Neural cell (in vitro differentiated cells): ENCODE results near the gene LAYN. TPM values are rescaled to one million over a fixed set of nuclear protein-coding genes. Genes with fewer than 3 reads are reported as not detected.

Experiments used
- H2AFZ ChIP-seq: fragments of 200-600, 300-800 bp; sonication (generic), shearing (Covaris generic); 2 replicates; pipeline ENCODE4 v1.6.0; 2014; ENCODE audit warnings: low read depth, mild to moderate bottlenecking, antibody characterized with exemption, low read length, moderate library complexity
- H3F3A ChIP-seq: fragments of 200-600 bp; shearing (Covaris generic); 2 replicates; pipeline ENCODE4 v1.6.1; 2016; ENCODE audit warnings: mild to moderate bottlenecking, moderate library complexity, mixed read lengths, antibody characterized with exemption, low read length; ENCODE audit not compliant: insufficient read depth, poor library complexity, severe bottlenecking
- H3K27ac ChIP-seq: fragments of 200-600, 300-800 bp; sonication (generic), shearing (Covaris generic); 2 replicates; pipeline ENCODE4 v1.5.1; 2014; ENCODE audit warnings: mild to moderate bottlenecking, low read length, moderate library complexity
- H3K27me3 ChIP-seq: fragments of 300-800, 200-600 bp; sonication (generic), shearing (Covaris generic); 2 replicates; pipeline ENCODE4 v1.6.0; 2014; ENCODE audit warnings: mild to moderate bottlenecking, low read depth, low read length, moderate library complexity; ENCODE audit not compliant: insufficient read depth
- H3K36me3 ChIP-seq: fragments of 300-800, 200-600 bp; sonication (generic), shearing (Covaris generic); 2 replicates; pipeline ENCODE4 v1.5.1; 2014; ENCODE audit warnings: mild to moderate bottlenecking, antibody characterized with exemption, low read length, moderate library complexity; ENCODE audit not compliant: insufficient read depth
- H3K4me2 ChIP-seq: fragments of 300-800, 200-600 bp; sonication (generic), shearing (Covaris generic); 2 replicates; pipeline ENCODE4 v1.6.0; 2014; ENCODE audit warnings: mild to moderate bottlenecking, low read length
- H3K4me3 ChIP-seq: fragments of 300-800, 200-600 bp; sonication (generic), shearing (Covaris generic); 2 replicates; pipeline ENCODE4 v1.5.1; 2014; ENCODE audit warnings: mild to moderate bottlenecking, low read length, moderate library complexity
- H3K79me2 ChIP-seq: fragments of 200-600 bp; shearing (Covaris generic); replicated peaks from 2 replicates; pipeline ENCODE4 v1.6.0; 2014; ENCODE audit warnings: mild to moderate bottlenecking, low read length, moderate library complexity; ENCODE audit not compliant: insufficient read depth
- H3K9ac ChIP-seq: fragments of 300-800, 200-600 bp; sonication (generic), shearing (Covaris generic); 2 replicates; pipeline ENCODE4 v1.6.1; 2016; ENCODE audit warnings: mild to moderate bottlenecking, low read length, mixed read lengths
- H3K9me2 ChIP-seq: fragments of 200-600 bp; shearing (Covaris generic); 2 replicates; pipeline ENCODE4 v1.6.1; 2016; ENCODE audit warnings: mild to moderate bottlenecking, low read length, mixed read lengths; ENCODE audit not compliant: insufficient read depth
- H3K9me3 ChIP-seq: fragments of 200-600, 300-800 bp; sonication (generic), shearing (Covaris generic); 2 replicates; pipeline ENCODE4 v1.6.1; 2016; ENCODE audit warnings: mild to moderate bottlenecking, mixed run types, low read length, moderate library complexity, mixed read lengths
- H4K20me1 ChIP-seq: fragments of 200-600 bp; shearing (Covaris generic); 2 replicates; pipeline ENCODE4 v1.6.1; 2016; ENCODE audit warnings: mild to moderate bottlenecking, mixed run types; ENCODE audit not compliant: insufficient read depth
- CTCF ChIP-seq: fragments of 450-650 bp; IDR thresholded peaks from 2 replicates; pipeline ENCODE4 v1.5.1; 2014; ENCODE audit warnings: antibody characterized with exemption, mild to moderate bottlenecking, moderate library complexity; ENCODE audit not compliant: poor library complexity, severe bottlenecking
- EP300 ChIP-seq: fragments of 450-650 bp; conservative IDR thresholded peaks from 2 replicates; pipeline ENCODE4 v1.6.1; 2014; ENCODE audit warnings: antibody characterized with exemption, mild to moderate bottlenecking, moderate library complexity; ENCODE audit not compliant: poor library complexity, severe bottlenecking
- EZH2 ChIP-seq: fragments of 200-600, 300-800 bp; shearing (Covaris generic), sonication (generic); IDR thresholded peaks from 2 replicates; pipeline ENCODE4 v1.6.1; 2014; ENCODE audit warnings: antibody characterized with exemption, low read length, borderline replicate concordance, mild to moderate bottlenecking; ENCODE audit not compliant: insufficient read depth, poor library complexity, severe bottlenecking
- MXI1 ChIP-seq: fragments of 450-650 bp; conservative IDR thresholded peaks from 2 replicates; pipeline ENCODE4 v1.6.1; 2014; ENCODE audit warnings: antibody characterized with exemption, mild to moderate bottlenecking; ENCODE audit not compliant: poor library complexity, severe bottlenecking
- POLR2AphosphoS5 ChIP-seq: IDR thresholded peaks from 2 replicates; pipeline ENCODE4 v1.6.1; 2012
- RAD21 ChIP-seq: fragments of 450-650 bp; conservative IDR thresholded peaks from 2 replicates; pipeline ENCODE4 v1.6.1; 2014; ENCODE audit warnings: antibody characterized with exemption, mild to moderate bottlenecking, moderate library complexity
- SMC3 ChIP-seq: fragments of 450-650 bp; conservative IDR thresholded peaks from 2 replicates; pipeline ENCODE4 v1.6.1; 2014; ENCODE audit warnings: antibody characterized with exemption, mild to moderate bottlenecking, moderate library complexity; ENCODE audit not compliant: poor library complexity
- TAF1 ChIP-seq: IDR thresholded peaks from 2 replicates; pipeline ENCODE4 v1.6.1; 2012; ENCODE audit warnings: low read depth
- polyA plus RNA-seq: library from polyadenylated mRNA; depleted of rRNA; stranded (reverse); fragments of >200 nt; gene quantifications from 2 replicates; pipeline ENCODE4 v1.2.3, GENCODE V29; 2014
- TF ChIP-seq, protein P1 (sequence below): IDR thresholded peaks from 2 replicates; pipeline ENCODE4 v1.6.1; 2012; ENCODE audit warnings: borderline replicate concordance

The LAYN gene
- polyA plus RNA-seq, 1 donor from 2014 or later, result not detected

GRCh38 chr11:111502611-111503010 is 37.9 kb upstream of the LAYN start:
- TF ChIP-seq RAD21 (no peak), CTCF (no peak), TAF1 (no peak), EP300 (no peak), POLR2AphosphoS5 (no peak)
- TF ChIP-seq, protein P1, sequence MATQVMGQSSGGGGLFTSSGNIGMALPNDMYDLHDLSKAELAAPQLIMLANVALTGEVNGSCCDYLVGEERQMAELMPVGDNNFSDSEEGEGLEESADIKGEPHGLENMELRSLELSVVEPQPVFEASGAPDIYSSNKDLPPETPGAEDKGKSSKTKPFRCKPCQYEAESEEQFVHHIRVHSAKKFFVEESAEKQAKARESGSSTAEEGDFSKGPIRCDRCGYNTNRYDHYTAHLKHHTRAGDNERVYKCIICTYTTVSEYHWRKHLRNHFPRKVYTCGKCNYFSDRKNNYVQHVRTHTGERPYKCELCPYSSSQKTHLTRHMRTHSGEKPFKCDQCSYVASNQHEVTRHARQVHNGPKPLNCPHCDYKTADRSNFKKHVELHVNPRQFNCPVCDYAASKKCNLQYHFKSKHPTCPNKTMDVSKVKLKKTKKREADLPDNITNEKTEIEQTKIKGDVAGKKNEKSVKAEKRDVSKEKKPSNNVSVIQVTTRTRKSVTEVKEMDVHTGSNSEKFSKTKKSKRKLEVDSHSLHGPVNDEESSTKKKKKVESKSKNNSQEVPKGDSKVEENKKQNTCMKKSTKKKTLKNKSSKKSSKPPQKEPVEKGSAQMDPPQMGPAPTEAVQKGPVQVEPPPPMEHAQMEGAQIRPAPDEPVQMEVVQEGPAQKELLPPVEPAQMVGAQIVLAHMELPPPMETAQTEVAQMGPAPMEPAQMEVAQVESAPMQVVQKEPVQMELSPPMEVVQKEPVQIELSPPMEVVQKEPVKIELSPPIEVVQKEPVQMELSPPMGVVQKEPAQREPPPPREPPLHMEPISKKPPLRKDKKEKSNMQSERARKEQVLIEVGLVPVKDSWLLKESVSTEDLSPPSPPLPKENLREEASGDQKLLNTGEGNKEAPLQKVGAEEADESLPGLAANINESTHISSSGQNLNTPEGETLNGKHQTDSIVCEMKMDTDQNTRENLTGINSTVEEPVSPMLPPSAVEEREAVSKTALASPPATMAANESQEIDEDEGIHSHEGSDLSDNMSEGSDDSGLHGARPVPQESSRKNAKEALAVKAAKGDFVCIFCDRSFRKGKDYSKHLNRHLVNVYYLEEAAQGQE, result no peak
- Histone ChIP-seq H3K9me3 (no peaks in the 10 kb centered on the region), H3K9ac (no peak overlapping the region), H3K36me3 (no peaks in the 10 kb centered on the region), H3K79me2 (no peaks in the 10 kb centered on the region), H3K9me2 (no peaks in the 10 kb centered on the region), H4K20me1 (no peaks in the 10 kb centered on the region), H3K27ac (no peak overlapping the region), H2AFZ (no peak overlapping the region), H3F3A (no peaks in the 10 kb centered on the region), H3K4me3 (no peak overlapping the region), H3K4me2 (no peak overlapping the region), H3K27me3 (no peaks in the 10 kb centered on the region)

DNA sequence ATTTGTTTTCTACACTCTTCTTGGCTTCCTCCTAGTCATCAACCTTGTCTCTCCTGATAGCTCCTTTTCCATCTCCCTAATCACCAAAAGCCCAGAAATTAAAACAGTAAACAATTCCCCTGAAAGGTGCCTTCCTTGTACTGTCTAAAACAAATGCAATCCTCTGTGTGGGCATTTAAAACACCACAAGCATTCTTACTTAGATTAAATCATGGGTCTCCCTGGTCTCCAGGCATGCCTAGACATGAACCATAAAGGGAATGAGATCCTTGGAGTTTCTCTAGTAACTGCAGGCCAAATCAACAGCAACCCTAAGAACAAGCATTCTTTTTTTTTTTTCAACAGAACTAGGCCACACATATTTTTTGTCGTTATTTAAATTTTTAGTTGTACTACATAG is 30.2 kb upstream of the LAYN start:
- H3K9me2 ChIP-seq, result no peaks in the 10 kb centered on the region
- H3K27ac ChIP-seq, result no peak overlapping the region
- H3K27me3 ChIP-seq, result peaks cover 43% of the 10 kb centered on the region
- H2AFZ ChIP-seq, result no peak overlapping the region
- H3K9me3 ChIP-seq, result no peaks in the 10 kb centered on the region
- H3K9ac ChIP-seq, result no peak overlapping the region
- TF ChIP-seq EZH2 (no peak), POLR2AphosphoS5 (no peak), SMC3 (no peak), TAF1 (no peak), EP300 (no peak), MXI1 (no peak), RAD21 (no peak), CTCF (no peak)
- TF ChIP-seq, protein P1, result no peak
- no peak overlapping the region for H3K4me2 ChIP-seq
- H3K36me3 ChIP-seq, result no peaks in the 10 kb centered on the region
- H3F3A ChIP-seq, result no peaks in the 10 kb centered on the region
- no peak overlapping the region for H3K4me3 ChIP-seq
- no peaks in the 10 kb centered on the region for H4K20me1 ChIP-seq
- no peaks in the 10 kb centered on the region for H3K79me2 ChIP-seq
